GM12875 (cell line): Measurements from ENCODE around the gene SLC26A4.

Experiments used
- H3K4me3 ChIP-seq: one replicate; pipeline ENCODE4 v1.5.1; 2011; ENCODE audit warnings: low read depth, low read length, control low read depth
- TF ChIP-seq, protein P1 (sequence below): IDR thresholded peaks from 2 replicates; pipeline ENCODE4 v1.5.1; 2011; ENCODE audit warnings: low read depth, mild to moderate bottlenecking, control low read depth, inconsistent platforms, low read length, moderate library complexity, borderline replicate concordance; ENCODE audit not compliant: insufficient read depth

The SLC26A4 gene

DNA sequence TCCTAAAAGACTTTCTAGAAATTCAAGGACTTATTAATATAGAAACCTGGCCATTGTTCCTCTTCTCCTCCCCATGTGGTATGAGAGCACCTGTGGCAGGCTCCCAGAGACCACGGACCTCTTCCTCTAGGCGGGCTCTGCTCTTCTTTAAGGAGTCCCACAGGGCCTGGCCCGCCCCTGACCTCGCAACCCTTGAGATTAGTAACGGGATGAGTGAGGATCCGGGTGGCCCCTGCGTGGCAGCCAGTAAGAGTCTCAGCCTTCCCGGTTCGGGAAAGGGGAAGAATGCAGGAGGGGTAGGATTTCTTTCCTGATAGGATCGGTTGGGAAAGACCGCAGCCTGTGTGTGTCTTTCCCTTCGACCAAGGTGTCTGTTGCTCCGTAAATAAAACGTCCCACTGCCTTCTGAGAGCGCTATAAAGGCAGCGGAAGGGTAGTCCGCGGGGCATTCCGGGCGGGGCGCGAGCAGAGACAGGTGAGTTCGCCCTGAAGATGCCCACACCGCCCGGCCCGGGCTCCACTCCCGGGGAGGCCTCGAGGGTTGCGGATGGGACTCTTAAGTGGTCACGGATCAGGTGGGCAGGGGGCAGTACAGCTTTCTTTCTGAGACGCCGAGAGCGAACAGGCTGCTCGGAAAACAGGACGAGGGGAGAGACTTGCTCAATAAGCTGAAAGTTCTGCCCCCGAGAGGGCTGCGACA is at the start of gene SLC26A4:
SLC26A4 (plus strand) TSS at position 448 of the 700 bp plus-strand sequence. CDS start 814 bp downstream, outside the sequence.
- TF ChIP-seq, protein P1, sequence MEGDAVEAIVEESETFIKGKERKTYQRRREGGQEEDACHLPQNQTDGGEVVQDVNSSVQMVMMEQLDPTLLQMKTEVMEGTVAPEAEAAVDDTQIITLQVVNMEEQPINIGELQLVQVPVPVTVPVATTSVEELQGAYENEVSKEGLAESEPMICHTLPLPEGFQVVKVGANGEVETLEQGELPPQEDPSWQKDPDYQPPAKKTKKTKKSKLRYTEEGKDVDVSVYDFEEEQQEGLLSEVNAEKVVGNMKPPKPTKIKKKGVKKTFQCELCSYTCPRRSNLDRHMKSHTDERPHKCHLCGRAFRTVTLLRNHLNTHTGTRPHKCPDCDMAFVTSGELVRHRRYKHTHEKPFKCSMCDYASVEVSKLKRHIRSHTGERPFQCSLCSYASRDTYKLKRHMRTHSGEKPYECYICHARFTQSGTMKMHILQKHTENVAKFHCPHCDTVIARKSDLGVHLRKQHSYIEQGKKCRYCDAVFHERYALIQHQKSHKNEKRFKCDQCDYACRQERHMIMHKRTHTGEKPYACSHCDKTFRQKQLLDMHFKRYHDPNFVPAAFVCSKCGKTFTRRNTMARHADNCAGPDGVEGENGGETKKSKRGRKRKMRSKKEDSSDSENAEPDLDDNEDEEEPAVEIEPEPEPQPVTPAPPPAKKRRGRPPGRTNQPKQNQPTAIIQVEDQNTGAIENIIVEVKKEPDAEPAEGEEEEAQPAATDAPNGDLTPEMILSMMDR = no peak
- peak within 1 kb of the TSS; percentile 49 for H3K4me3 ChIP-seq

DNA sequence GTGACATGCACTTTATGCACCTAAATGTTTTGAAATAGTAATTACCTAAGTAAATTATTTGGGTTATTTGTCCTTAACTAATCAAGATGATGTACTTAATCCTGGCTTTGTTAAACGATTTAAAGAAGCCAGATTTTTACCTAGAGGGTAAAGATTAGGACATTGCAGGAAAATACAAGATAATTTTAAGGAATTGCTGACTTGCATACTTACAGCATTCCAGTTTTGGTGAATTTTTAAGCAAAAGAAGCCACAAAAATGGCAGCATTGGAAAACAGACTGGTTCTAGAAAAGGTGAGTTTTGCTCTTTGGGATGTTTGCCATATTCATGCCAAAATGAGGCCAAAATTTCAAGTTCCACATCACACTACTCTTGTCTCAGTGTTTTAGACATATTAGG is 47.2 kb upstream of the SLC26A4 start:
- TF ChIP-seq, protein P1 = no peak
- no peak overlapping the region for H3K4me3 ChIP-seq

DNA sequence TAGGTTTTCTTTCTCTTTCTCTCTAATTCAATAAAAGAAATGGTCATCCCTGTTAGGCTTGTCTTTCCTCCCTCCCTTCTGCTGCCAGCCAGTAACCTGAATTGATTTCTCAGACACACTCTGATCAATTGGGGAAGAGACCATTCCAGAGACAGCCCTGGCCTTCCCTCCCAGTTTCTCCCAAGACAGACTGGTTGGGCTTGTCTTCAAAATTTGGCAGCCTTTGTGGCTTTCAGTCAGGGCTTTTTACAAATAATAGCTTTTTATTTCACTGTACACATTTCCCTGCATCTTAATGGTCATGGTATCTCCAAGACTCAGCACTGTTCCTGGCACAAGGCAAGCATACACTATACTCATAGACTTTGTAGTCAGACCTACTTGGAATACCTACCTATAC is 46.7 kb upstream of the SLC26A4 start:
- no peak overlapping the region for H3K4me3 ChIP-seq
- TF ChIP-seq, protein P1 = no peak

DNA sequence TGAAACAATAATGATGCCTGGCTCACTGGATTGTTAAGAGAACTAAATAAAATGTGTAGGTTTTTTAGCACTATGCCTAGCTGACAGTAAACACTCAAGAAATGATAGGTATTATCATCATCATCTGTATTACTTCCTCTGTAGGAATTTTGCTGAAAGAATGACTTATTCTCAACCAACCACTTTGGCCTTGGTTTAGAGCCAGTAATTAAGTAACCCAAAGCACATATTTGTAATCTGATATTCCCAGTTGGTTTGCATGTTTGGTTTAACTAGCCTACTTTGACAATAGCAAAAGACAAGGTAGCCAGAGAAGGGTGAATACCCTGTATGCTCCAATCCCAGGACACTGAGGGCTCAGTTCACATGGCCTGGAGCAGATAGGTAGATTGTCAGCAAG is 46.2 kb upstream of the SLC26A4 start:
- TF ChIP-seq, protein P1 = no peak
- no peak overlapping the region for H3K4me3 ChIP-seq

DNA sequence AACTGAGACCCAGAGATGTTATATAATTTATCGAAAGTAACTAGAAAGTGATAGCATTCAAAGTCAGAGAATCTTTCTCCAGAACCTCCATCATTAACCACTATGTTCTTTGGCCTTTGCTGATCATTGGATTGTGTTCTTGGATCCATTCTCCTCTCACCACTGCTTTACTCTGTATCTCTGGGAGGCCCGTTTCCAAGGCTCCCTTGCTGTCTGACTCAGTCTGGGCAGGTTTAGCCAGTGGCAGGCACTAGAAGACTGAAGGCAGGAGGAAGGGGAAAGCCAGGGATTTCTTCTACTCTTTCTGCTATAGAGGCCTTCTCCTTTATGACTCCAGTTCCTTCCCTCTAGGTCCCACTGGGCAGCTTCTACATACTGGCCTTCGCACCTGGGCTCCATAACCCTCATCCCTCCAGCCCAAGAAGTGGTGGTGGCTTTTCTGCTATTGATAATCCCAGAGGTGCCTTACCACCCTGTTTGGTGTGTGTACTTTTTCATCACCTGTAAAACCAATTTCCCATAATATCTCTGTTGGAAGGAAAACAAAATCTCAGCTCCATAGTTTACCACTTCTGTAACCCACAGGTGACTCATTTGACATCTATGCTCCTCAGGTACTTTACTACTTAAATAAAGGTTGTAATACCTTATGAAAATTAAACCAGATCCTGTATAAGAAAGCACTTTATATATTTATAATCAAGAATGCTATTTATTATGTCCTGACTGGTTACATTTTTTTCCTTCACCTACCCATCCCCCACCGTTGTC is 44.5 kb upstream of the SLC26A4 start:
- H3K4me3 ChIP-seq = no peak overlapping the region
- TF ChIP-seq, protein P1 = no peak

DNA sequence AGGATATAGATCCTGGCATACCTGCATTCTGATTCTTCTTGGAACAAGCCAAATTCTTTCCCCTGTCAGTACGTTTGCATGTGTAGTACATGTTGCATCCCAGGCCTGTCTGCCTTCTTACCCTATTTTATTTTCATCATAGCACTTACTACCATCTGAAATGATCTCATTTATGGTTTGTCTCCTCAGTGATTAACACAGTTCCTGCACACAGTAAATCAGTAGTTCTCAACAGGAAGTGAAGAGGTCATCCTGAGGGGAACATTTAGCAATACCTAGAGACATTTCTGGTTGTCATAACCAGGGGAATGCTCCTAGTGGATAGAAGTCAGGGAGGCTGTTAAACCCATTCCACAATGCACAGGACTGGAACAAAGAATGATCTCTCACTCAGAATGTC is 38.2 kb upstream of the SLC26A4 start:
- H3K4me3 ChIP-seq = no peak overlapping the region
- TF ChIP-seq, protein P1 = no peak

DNA sequence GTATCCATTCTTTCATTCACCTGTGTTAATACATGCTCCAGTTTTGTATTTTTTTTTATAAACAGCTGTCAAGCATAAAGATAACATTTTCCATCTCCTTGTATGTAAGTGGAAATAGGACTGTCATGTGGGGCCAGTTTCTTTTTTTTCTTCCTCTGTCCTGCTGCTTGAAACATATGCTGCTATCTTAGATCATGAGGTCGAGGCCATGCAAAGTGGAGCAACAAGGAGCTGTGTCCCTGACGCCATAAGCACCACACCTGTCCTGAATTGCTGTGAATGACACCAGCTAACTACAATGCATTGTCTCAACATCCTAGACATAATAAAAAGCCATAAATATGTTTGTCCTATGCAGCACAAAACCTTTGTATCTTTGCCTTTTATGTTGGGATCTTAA is 37.7 kb upstream of the SLC26A4 start:
- H3K4me3 ChIP-seq = no peak overlapping the region
- TF ChIP-seq, protein P1 = no peak
